LNCaP clone FGC (cell line): ENCODE results near the gene FAT1.

ENCODE experiments used
- DNase-seq: peaks from one replicate; pipeline ENCODE4 v3.0.0-alpha.2; 2011; ENCODE audit warnings: low read depth
- H3K4me3 ChIP-seq: 2 replicates; pipeline ENCODE4 v1.5.1; 2011; ENCODE audit warnings: mild to moderate bottlenecking, low read depth, low read length, control low read depth
- CTCF ChIP-seq: IDR thresholded peaks from 2 replicates; pipeline ENCODE4 v1.5.1; 2012; ENCODE audit warnings: mild to moderate bottlenecking; ENCODE audit not compliant: control insufficient read depth, insufficient read depth; ENCODE audit errors: extremely low read depth

The FAT1 gene

GRCh38 chr4:186728631-186729271, 5.1 kb upstream of the FAT1 start:
- DNase-seq, result no peak
- TF ChIP-seq CTCF, result no peak
- H3K4me3 ChIP-seq, result no peak overlapping the region

- no peak for DNase-seq
- no peak overlapping the region for H3K4me3 ChIP-seq
- TF ChIP-seq CTCF, result no peak
Measured at GRCh38 chr4:186727977-186728519, 4.4 kb upstream of the FAT1 start.

- TF ChIP-seq CTCF, result no peak
- H3K4me3 ChIP-seq, result peak overlapping the region; percentile 83
- no peak for DNase-seq
Measured at GRCh38 chr4:186727169-186727976, 3.7 kb upstream of the FAT1 start.

GRCh38 chr4:186726426-186727168, 2.9 kb upstream of the FAT1 start:
- peak overlapping the region; percentile 83 for H3K4me3 ChIP-seq
- peak; percentile 63 for TF ChIP-seq CTCF
- peak; percentile 46 for DNase-seq

GRCh38 chr4:186725469-186726425, 2.1 kb upstream of the FAT1 start:
- peak overlapping the region; percentile 83 for H3K4me3 ChIP-seq
- DNase-seq, result peak; percentile 56
- TF ChIP-seq CTCF, result peak; percentile 91
